ENCODE data around the gene DUSP16. TPM values are rescaled to one million over a fixed set of nuclear protein-coding genes. Genes with fewer than 3 reads are reported as not detected.

Gene DUSP16
- total RNA-seq (2022; extraction: Qiagen RNA extraction; ENCODE audit: low read depth): 11.2 to 14.8 TPM (median 13.3 TPM) in 5 replicates

GRCh38 chr12:12562585-12563261, at the start of gene DUSP16:
TSS of gene DUSP16 (minus strand) at chr12:12562863. CDS start at chr12:12521098, 41,765 bp downstream.

GRCh38 chr12:12611512-12612306, 49.0 kb upstream of the DUSP16 start, which contains the start of gene CREBL2:
TSS of gene CREBL2 (plus strand) at chr12:12611876. CDS start at chr12:12612173, 297 bp downstream.

Other genes starting within 250 kb of the DUSP16 start
- gene MANSC1, start 212.6 kb downstream of the DUSP16 start, total RNA-seq (2022; extraction: Qiagen RNA extraction; ENCODE audit: low read depth): 3.2 to 4.5 TPM (median 3.8 TPM) in 5 replicates
- gene BORCS5, start 205.8 kb downstream of the DUSP16 start, total RNA-seq (2022; extraction: Qiagen RNA extraction; ENCODE audit: low read depth): 8.3 to 10.7 TPM (median 9.7 TPM) in 5 replicates
- gene CREBL2, start 49.0 kb upstream of the DUSP16 start, total RNA-seq (2022; extraction: Qiagen RNA extraction; ENCODE audit: low read depth): 18.0 to 24.2 TPM (median 21.1 TPM) in 5 replicates
- 0.70 to 1.1 TPM (median 0.93 TPM) in 5 replicates for gene GPR19, start 133.3 kb upstream of the DUSP16 start, total RNA-seq (2022; extraction: Qiagen RNA extraction; ENCODE audit: low read depth)
- gene CDKN1B, start 154.5 kb upstream of the DUSP16 start, total RNA-seq (2022; extraction: Qiagen RNA extraction; ENCODE audit: low read depth): 17.3 to 24.1 TPM (median 20.9 TPM) in 5 replicates
- gene APOLD1, start 222.8 kb upstream of the DUSP16 start, total RNA-seq (2022; extraction: Qiagen RNA extraction; ENCODE audit: low read depth): 0.19 to 0.67 TPM (median 0.26 TPM) in 5 replicates

All from A549 treated with DMSO at 1 μM for 4 hours (cell line).